GM19025 (cell line): Measurements from ENCODE around the gene MYL11.

Experiments used
- ATAC-seq: cut with Tn5 transposase; IDR thresholded peaks from one replicate; pipeline ENCODE4 v1.9.1; 2021; ENCODE audit warnings: mild to moderate bottlenecking, low read depth, moderate library complexity; ENCODE audit not compliant: unreplicated experiment

The MYL11 gene

DNA sequence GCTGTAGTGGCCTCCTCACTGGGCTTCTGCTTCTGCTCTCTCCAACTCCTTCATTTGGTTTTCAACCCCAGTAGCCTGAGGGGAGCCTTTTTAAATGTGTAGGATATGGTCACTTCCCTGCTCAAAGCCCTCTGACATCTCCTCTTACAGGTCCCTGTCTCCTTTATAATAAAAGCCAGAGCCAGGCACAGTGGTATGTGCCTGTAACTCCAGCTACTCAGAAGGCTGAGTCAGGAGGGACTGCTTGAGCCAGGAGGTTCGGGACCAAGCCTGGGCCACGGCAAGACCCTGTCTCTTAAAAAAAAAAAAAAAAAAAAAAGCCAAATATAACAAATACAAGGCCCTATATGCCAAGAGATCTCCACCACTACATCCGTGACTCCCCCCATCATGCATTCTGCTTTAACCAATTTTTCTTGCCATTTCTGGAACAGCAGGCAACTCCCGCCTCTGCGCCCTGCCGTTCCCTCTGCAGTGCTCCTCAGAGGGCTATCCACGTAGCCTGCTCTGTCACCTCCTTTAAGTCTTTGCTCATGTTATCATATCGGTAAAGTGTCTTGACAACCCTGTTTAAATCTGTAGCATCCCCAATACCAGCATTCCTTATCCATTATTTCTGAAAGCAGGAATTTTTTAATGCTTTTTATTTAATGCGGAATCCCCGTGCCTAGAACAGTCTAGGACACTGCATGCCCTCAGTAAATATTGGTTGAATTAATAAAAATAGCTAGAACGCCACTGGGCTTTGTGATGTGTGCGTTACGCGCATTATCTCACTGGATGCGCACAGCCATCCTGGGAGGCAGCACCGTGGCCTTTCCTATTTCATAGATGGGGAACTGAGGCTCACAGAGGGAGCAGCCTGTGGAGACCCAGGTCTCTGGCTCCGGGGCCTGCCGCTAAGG lies 42.3 kb downstream of the MYL11 start:
- no peak for ATAC-seq

GRCh38 chr16:30417529-30418349 lies 43.1 kb downstream of the MYL11 start:
- ATAC-seq, result peak; percentile 86

DNA sequence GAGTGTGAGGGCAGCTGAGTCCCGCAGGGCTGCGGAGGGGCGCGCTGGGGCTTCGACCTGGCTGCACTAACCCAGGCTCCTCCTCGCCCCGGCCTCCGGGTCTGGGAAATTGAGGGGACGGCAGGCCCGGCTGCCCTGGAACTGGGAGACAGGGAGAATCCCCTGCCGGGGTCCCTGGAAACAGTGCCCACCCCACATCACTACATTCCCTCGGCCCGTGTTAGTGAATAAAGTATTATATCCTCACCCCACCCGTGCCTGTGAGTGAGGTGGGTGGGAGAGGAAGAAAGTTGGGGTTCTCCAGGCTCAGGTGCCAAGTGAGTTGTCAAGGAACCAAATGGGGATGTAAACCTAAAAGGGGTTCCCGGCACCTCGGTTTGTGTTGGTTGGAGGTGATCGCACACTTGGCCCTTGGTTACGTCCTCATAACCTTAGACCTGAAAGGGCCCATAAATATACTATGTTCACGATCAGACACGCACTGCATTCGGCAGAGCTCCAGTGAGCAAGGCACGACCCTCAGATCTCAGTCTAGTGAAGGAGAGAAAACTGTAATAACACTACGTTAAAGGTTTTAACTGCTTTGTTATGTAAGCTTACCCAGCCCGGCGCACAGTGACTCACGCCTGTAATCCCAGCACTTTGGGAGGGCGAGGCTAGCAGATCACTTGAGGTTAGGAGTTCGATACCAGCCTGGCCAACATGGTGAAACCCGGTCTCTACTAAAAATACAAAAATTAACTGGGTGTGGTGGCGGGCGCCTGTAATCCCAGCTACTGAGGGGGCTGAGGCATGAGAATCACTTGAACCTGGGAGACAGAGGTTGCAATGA lies 44.0 kb downstream of the MYL11 start:
- ATAC-seq, result no peak

DNA sequence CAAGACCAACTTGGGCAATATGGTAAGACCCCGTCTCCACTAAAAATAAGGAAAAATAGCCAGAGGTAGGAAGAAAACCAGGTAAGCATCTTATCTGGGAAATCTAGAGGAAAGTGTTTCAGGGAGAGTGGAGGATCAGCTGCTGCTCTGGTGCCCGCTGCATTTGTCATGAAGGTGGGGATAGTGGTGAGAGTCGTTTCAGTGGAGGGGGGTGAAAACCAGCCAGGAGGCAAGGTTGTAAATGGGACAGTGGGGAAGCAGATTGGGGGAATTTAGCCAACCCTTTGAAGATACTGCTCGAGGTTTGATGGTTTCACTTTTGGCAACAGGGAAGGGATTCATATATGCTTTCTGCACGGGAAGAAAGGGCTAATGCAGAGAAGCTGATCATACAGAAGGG lies 46.4 kb downstream of the MYL11 start:
- ATAC-seq, result no peak
